HepG2 (cell line): ENCODE results near the gene TMEM154. TPM values are rescaled to one million over a fixed set of nuclear protein-coding genes. Genes with fewer than 3 reads are reported as not detected.

Experiments
- ATAC-seq: fragments of 200-7000 bp; cut with Tn5 transposase; 3 replicates; pipeline ENCODE4 v1.9.1; 2020; ENCODE audit warnings: mild to moderate bottlenecking, moderate library complexity
- BruUV-seq: library from RNA; stranded (reverse); fragments of 400-500 nt; replicated peaks from 2 replicates; lab custom pipeline; 2021; lab: Mats Ljungman, UMichigan
- CTCF ChIA-PET: fragments of 300-600 bp; formaldehyde crosslinking; extraction: SDS; loops from one replicate; lab custom pipeline; 2021; ENCODE audit warnings: low total read pairs, inconsistent platforms, low intra/inter-chr PET ratio; lab: Yijun Ruan, JAX
- POLR2A ChIA-PET: fragments of 350-600 bp; sonication (Branson Sonifier 250); formaldehyde crosslinking; loops from one replicate; lab custom pipeline; 2020; ENCODE audit warnings: antibody characterized with exemption, inconsistent platforms; lab: Yijun Ruan, JAX
- DNase-seq: peaks from one replicate; pipeline ENCODE4 v3.0.0-alpha.2; 2015; ENCODE audit warnings: low spot score
- FAIRE-seq: peaks from 3 replicates; lab custom pipeline; 2011; peaks lifted over from hg19 to GRCh38; lab: Jason Lieb, UNC
- H2AFZ ChIP-seq: one replicate; pipeline ENCODE4 v1.6.1; 2011; ENCODE audit warnings: low read length, inconsistent platforms
- H3K27ac ChIP-seq: fragments of 300-600 bp; 3 replicates; pipeline ENCODE4 v1.8.0; 2011; ENCODE audit warnings: mixed run types, mild to moderate bottlenecking, mixed read lengths, low read length, inconsistent platforms; ENCODE audit not compliant: insufficient read depth; ENCODE audit errors: extremely low read length
- H3K27me3 ChIP-seq, 2 experiments: fragments of 200-600 bp in 1 of 2; 2 replicates in 1 of 2; 3 replicates in 1 of 2; pipeline versions ENCODE4 v1.6.0 to v1.8.0; 2011; ENCODE audit warnings: low read length in 2 of 2, mild to moderate bottlenecking in 2 of 2, moderate library complexity in 2 of 2, inconsistent platforms in 1 of 2; ENCODE audit not compliant: insufficient read depth in 2 of 2, control insufficient read depth in 1 of 2
- H3K36me3 ChIP-seq, 2 experiments: fragments of 200-600 bp in 1 of 2; replicated peaks in 1 of 2; 2 replicates in 1 of 2; 3 replicates in 1 of 2; pipeline versions ENCODE4 v1.5.1 to v1.8.0; 2011; ENCODE audit warnings: low read length in 2 of 2, inconsistent platforms in 1 of 2; ENCODE audit not compliant: insufficient read depth in 2 of 2, control insufficient read depth in 1 of 2
- H3K4me1 ChIP-seq: 2 replicates; pipeline ENCODE4 v1.5.1; 2012; ENCODE audit warnings: low read length, inconsistent platforms; ENCODE audit not compliant: insufficient read depth
- H3K4me2 ChIP-seq: 2 replicates; pipeline ENCODE4 v1.6.0; 2011; ENCODE audit warnings: low read depth, low read length, inconsistent platforms
- H3K4me3 ChIP-seq, 3 experiments: fragments of 200-600 bp in 1 of 3; sonication (generic), shearing (Covaris generic) in 1 of 3; replicated peaks in 1 of 3; 2 replicates each; pipeline ENCODE4 v1.5.1; 2011 to 2016; ENCODE audit warnings: low read length in 3 of 3, inconsistent platforms in 2 of 3, low read depth in 2 of 3, mild to moderate bottlenecking in 2 of 3, control low read depth in 1 of 3, mixed read lengths in 1 of 3; ENCODE audit not compliant: insufficient read depth in 1 of 3
- H3K79me2 ChIP-seq: one replicate; pipeline ENCODE4 v1.6.1; 2011; ENCODE audit warnings: low read length, inconsistent platforms; ENCODE audit not compliant: insufficient read depth
- H3K9ac ChIP-seq: 2 replicates; pipeline ENCODE4 v1.6.0; 2011; ENCODE audit warnings: mild to moderate bottlenecking, low read depth, low read length, inconsistent platforms; ENCODE audit not compliant: insufficient read depth
- H3K9me3 ChIP-seq: 2 replicates; pipeline ENCODE4 v1.5.1; 2012; ENCODE audit warnings: mild to moderate bottlenecking, low read length
- H4K20me1 ChIP-seq: 2 replicates; pipeline ENCODE4 v1.6.0; 2011; ENCODE audit warnings: inconsistent platforms, mild to moderate bottlenecking, low read length, moderate library complexity; ENCODE audit not compliant: insufficient read depth
- AGO1 ChIP-seq: fragments of 200-400 bp; formaldehyde crosslinking; IDR thresholded peaks from 2 replicates; pipeline ENCODE4 v1.6.1; 2017; ENCODE audit warnings: mild to moderate bottlenecking, low read depth, low read length, moderate library complexity; ENCODE audit not compliant: poor library complexity, severe bottlenecking
- ATRX ChIP-seq: sonication (generic); formaldehyde crosslinking; IDR thresholded peaks from 2 replicates; pipeline ENCODE4 v1.4.0; 2020; ENCODE audit warnings: missing genetic modification reagents, borderline replicate concordance
- HINFP ChIP-seq: sonication (generic); formaldehyde crosslinking; IDR thresholded peaks from 2 replicates; pipeline ENCODE4 v1.4.0; 2020; ENCODE audit warnings: low read depth, mild to moderate bottlenecking, missing genetic modification reagents
- HNF4A ChIP-seq: sonication (generic); formaldehyde crosslinking; IDR thresholded peaks from 2 replicates; pipeline ENCODE4 v1.4.0; 2020; ENCODE audit warnings: missing genetic modification reagents
- IRX3 ChIP-seq: sonication (generic); formaldehyde crosslinking; IDR thresholded peaks from 2 replicates; pipeline ENCODE4 v1.8.1; 2023; ENCODE audit warnings: mild to moderate bottlenecking, low read depth, missing genetic modification reagents, borderline replicate concordance
- JDP2 ChIP-seq: sonication (generic); formaldehyde crosslinking; IDR thresholded peaks from 2 replicates; pipeline ENCODE4 v1.8.1; 2022; ENCODE audit warnings: missing genetic modification reagents, borderline replicate concordance
- KLF13 ChIP-seq: sonication (generic); formaldehyde crosslinking; IDR thresholded peaks from 2 replicates; pipeline ENCODE4 v1.4.0; 2020; ENCODE audit warnings: mild to moderate bottlenecking, missing genetic modification reagents
- MTA1 ChIP-seq: sonication (generic); formaldehyde crosslinking; IDR thresholded peaks from 2 replicates; pipeline ENCODE4 v1.4.0; 2020; ENCODE audit warnings: missing genetic modification reagents, mild to moderate bottlenecking, borderline replicate concordance
- NR2F2 ChIP-seq: IDR thresholded peaks from 2 replicates; pipeline ENCODE4 v1.6.1; 2012; ENCODE audit warnings: low read depth, inconsistent platforms, borderline replicate concordance
- SP2 ChIP-seq: sonication (generic); formaldehyde crosslinking; IDR thresholded peaks from 2 replicates; pipeline ENCODE4 v1.5.1; 2020; ENCODE audit warnings: mild to moderate bottlenecking, missing genetic modification reagents
- ZBTB14 ChIP-seq: sonication (generic); formaldehyde crosslinking; IDR thresholded peaks from 2 replicates; pipeline ENCODE4 v1.4.0; 2020; ENCODE audit warnings: missing genetic modification reagents
- ZNF101 ChIP-seq: sonication (generic); formaldehyde crosslinking; IDR thresholded peaks from 2 replicates; pipeline ENCODE4 v1.4.0; 2020; ENCODE audit warnings: mild to moderate bottlenecking, low read depth, missing genetic modification reagents, borderline replicate concordance
- ZNF142 ChIP-seq: sonication (generic); formaldehyde crosslinking; IDR thresholded peaks from 2 replicates; pipeline ENCODE4 v1.4.0; 2020; ENCODE audit warnings: missing genetic modification reagents
- ZNF570 ChIP-seq: sonication (generic); formaldehyde crosslinking; IDR thresholded peaks from 2 replicates; pipeline ENCODE4 v1.4.0; 2020; ENCODE audit warnings: mild to moderate bottlenecking, missing genetic modification reagents, borderline replicate concordance
- ZNF790 ChIP-seq: sonication (generic); formaldehyde crosslinking; IDR thresholded peaks from 2 replicates; pipeline ENCODE4 v1.8.0; 2022; ENCODE audit warnings: missing genetic modification reagents, mild to moderate bottlenecking, borderline replicate concordance
- WGBS: methylation state at CpG from one replicate; pipeline ENCODE4 v1.1.6; 2017; ENCODE audit warnings: low lambda C conversion rate; 5-methylcytosine and 5-hydroxymethylcytosine counted together
- in situ Hi-C: cut with HindIII; loops from 2 replicates; pipeline ENCODE4 v1.10.0; 2017; ENCODE audit warnings: low pct_unique_long_range_greater_than_20kb; ENCODE audit not compliant: extremely low pct_ligation_motif_present
- intact Hi-C: fragments of 100-400 bp; cut with micrococcal nuclease; formaldehyde crosslinking; loops from one replicate; pipeline ENCODE4 v1.10.0; 2022; ENCODE audit not compliant: unreplicated experiment
- polyA plus RNA-seq, 8 experiments: library from polyadenylated mRNA; depleted of rRNA in 3 of 8; stranded (reverse) in 7 of 8; unstranded in 1 of 8; fragments of >200 nt; fragmentation: Illumina TruSeq in 4 of 8; extraction: Trizol in 4 of 8; gene quantifications; 2 replicates each; pipeline versions ENCODE4 v1.2.1 to v1.2.3, GENCODE V29; 2011 to 2016; ENCODE audit warnings: low read depth in 4 of 8, missing spikeins in 1 of 8, mixed read lengths in 1 of 8; ENCODE audit not compliant: insufficient read depth in 1 of 8
- total RNA-seq, 5 experiments: library from RNA; depleted of rRNA; stranded (reverse); fragments of >200 nt; fragmentation: Illumina TruSeq; extraction: Trizol; gene quantifications; 2 replicates each; pipeline ENCODE4 v1.2.3, GENCODE V29; 2016; ENCODE audit warnings: low read depth in 1 of 5

TMEM154 gene
- total and polyA plus RNA-seq, 2 of the 13 experiments (the other 11 are each of a cell fraction or from before 2014, with no cell fraction given): 0.03 TPM; not detected in 1

- no peak for TF ChIP-seq ZNF142 (CRISPR knock-in tag)
- TF ChIP-seq ZNF101 (CRISPR knock-in tag): no peak
- TF ChIP-seq MTA1 (CRISPR knock-in tag): no peak
Observed at GRCh38 chr4:152651473-152652060, 28.2 kb downstream of the TMEM154 start (continued).

- POLR2A ChIA-PET: no interaction called here
- intact Hi-C loops (loop anchor here (1.0 kb wide), 1 partner anchor 35 kb away; no protein-coding TSS in a partner anchor), in situ Hi-C loops (no loop called here)
- Histone ChIP-seq H3K4me2 (no peak overlapping the region), H3K27ac (no peak overlapping the region), H2AFZ (no peak overlapping the region), H3K36me3 (no peaks in the 10 kb centered on the region), H3K9ac (no peak overlapping the region), H3K4me3 (no peak overlapping the region), H3K27me3 (no peaks in the 10 kb centered on the region), H4K20me1 (no peaks in the 10 kb centered on the region), H3K4me1 (peaks cover 27% of the 10 kb centered on the region), H3K9me3 (no peaks in the 10 kb centered on the region), H3K79me2 (no peaks in the 10 kb centered on the region)
- no TSS peak for BruUV-seq
- CTCF ChIA-PET: no interaction called here
- ATAC-seq (no peak), FAIRE-seq (no peak), DNase-seq (no peak)
- WGBS: 50% methylated on average over 3 of the region's 3 CpGs
- TF ChIP-seq ZBTB14 (CRISPR knock-in tag): no peak
- TF ChIP-seq JDP2 (CRISPR knock-in tag): no peak
- TF ChIP-seq NR2F2: no peak
- no peak for TF ChIP-seq HNF4A (CRISPR knock-in tag)
- no peak for TF ChIP-seq KLF13
- TF ChIP-seq AGO1: no peak
- TF ChIP-seq HINFP: no peak
- no peak for TF ChIP-seq ATRX (CRISPR knock-in tag)
- no peak for TF ChIP-seq ZNF570 (CRISPR knock-in tag)
- no peak for TF ChIP-seq ZNF790
- no peak for TF ChIP-seq SP2 (CRISPR knock-in tag)
- no peak for TF ChIP-seq IRX3 (CRISPR knock-in tag)
Observed at GRCh38 chr4:152646221-152646620, 33.6 kb downstream of the TMEM154 start.
